ENCODE measurements around the gene CCDC30.

The CCDC30 gene

GRCh38 chr1:42420911-42421585, 42.0 kb upstream of the CCDC30 start:
- H2AFZ ChIP-seq (ENCODE audit: low read length), result no peak overlapping the region
- no peaks in the 10 kb centered on the region for H3F3A ChIP-seq (ENCODE audit: insufficient read depth, low read length)
- no peaks in the 10 kb centered on the region for H3K9me2 ChIP-seq (ENCODE audit: low read depth, low read length)
- H3K36me3 ChIP-seq (ENCODE audit: insufficient read depth, low read length), result no peaks in the 10 kb centered on the region
- TF ChIP-seq EZH2 (IDR thresholded peaks at IDR 0.05; ENCODE audit: borderline replicate concordance, low read length) (no peak), CTCF (IDR thresholded peaks at IDR 0.05; ENCODE audit: low read length) (no peak)
- no peaks in the 10 kb centered on the region for H4K20me1 ChIP-seq (ENCODE audit: insufficient read depth, low read length)
- peaks cover 27% of the 10 kb centered on the region for H3K4me1 ChIP-seq (ENCODE audit: insufficient read depth, low read length, severe bottlenecking)
- peaks cover 12% of the 10 kb centered on the region; the same call in 1 of the 2 replicates for H3K27me3 ChIP-seq (ENCODE audit: insufficient read depth, low read length)
- no peak overlapping the region for H3K9ac ChIP-seq (ENCODE audit: low read length)
- no peaks in the 10 kb centered on the region for H3K79me2 ChIP-seq (ENCODE audit: insufficient read depth, low read length)
- no peak overlapping the region for H3K4me3 ChIP-seq (ENCODE audit: low read depth, low read length, poor library complexity, severe bottlenecking)
- no peak overlapping the region for H3K4me2 ChIP-seq (ENCODE audit: low read length)
- no peaks in the 10 kb centered on the region for H3K9me3 ChIP-seq (ENCODE audit: low read length)
- H3K27ac ChIP-seq (ENCODE audit: low read depth, low read length, poor library complexity, severe bottlenecking), result no peak overlapping the region

DNA sequence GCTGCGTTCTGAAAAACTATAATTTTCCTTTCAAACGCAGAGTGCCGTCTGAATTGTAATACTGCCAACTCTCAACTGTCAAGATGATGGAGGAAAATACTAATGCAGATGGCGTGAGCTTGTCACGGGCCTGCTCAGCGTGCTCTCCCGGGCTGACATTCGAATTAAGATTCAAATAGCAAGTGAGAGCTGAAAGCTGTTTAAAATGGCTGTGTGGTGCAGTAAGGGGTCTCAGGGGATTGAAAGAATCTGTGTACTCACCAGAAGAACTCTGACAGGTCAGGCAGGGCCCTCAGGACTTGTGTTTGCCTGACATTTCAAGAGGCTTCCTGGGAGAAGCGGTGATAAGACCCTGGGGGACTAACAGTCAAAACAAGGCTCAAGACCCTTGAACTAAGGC, 40.3 kb upstream of the CCDC30 start:
- Histone ChIP-seq H3K9me3 (ENCODE audit: low read length) (no peaks in the 10 kb centered on the region), H4K20me1 (ENCODE audit: insufficient read depth, low read length) (no peaks in the 10 kb centered on the region), H3K9me2 (ENCODE audit: low read depth, low read length) (no peaks in the 10 kb centered on the region), H3K79me2 (ENCODE audit: insufficient read depth, low read length) (no peaks in the 10 kb centered on the region), H3K4me1 (ENCODE audit: insufficient read depth, low read length, severe bottlenecking) (peaks cover 27% of the 10 kb centered on the region), H3F3A (ENCODE audit: insufficient read depth, low read length) (no peaks in the 10 kb centered on the region), H3K27ac (ENCODE audit: low read depth, low read length, poor library complexity, severe bottlenecking) (peak overlapping the region; percentile 85), H3K27me3 (ENCODE audit: insufficient read depth, low read length) (peaks cover 12% of the 10 kb centered on the region; the same call in 1 of the 2 replicates), H3K9ac (ENCODE audit: low read length) (no peak overlapping the region; the same call in 1 of the 2 replicates), H3K4me2 (ENCODE audit: low read length) (no peak overlapping the region; the same call in 1 of the 2 replicates), H2AFZ (ENCODE audit: low read length) (no peak overlapping the region), H3K4me3 (ENCODE audit: low read depth, low read length, poor library complexity, severe bottlenecking) (no peak overlapping the region), H3K36me3 (ENCODE audit: insufficient read depth, low read length) (no peaks in the 10 kb centered on the region)
- TF ChIP-seq CTCF (IDR thresholded peaks at IDR 0.05; ENCODE audit: low read length) (no peak), EZH2 (IDR thresholded peaks at IDR 0.05; ENCODE audit: borderline replicate concordance, low read length) (no peak)

DNA sequence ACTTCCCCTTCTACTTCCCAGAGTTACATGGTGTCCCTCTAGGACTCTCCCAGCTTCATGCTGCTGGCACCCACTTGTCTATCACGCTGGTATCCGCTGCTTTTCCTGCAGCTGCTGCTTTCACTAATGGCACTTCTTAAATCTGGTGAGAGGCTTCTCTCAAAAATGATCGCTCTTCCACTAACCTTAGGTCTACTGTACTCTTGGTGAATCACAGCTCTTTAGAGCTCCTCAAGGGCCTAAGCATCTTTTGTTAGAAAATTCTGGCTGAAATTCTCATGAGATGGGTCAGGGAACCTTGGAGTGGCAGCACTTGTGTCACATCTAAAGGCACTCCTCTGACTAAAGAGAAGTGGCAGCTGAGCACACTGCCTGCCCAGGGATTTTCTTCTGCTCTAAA, 39.4 kb upstream of the CCDC30 start:
- no peak overlapping the region for H2AFZ ChIP-seq (ENCODE audit: low read length)
- H3K27me3 ChIP-seq (ENCODE audit: insufficient read depth, low read length), result peaks cover 12% of the 10 kb centered on the region; the same call in 1 of the 2 replicates
- H3K4me3 ChIP-seq (ENCODE audit: low read depth, low read length, poor library complexity, severe bottlenecking), result no peak overlapping the region
- no peaks in the 10 kb centered on the region for H3K36me3 ChIP-seq (ENCODE audit: insufficient read depth, low read length)
- H3K27ac ChIP-seq (ENCODE audit: low read depth, low read length, poor library complexity, severe bottlenecking), result peak overlapping the region; percentile 85
- no peaks in the 10 kb centered on the region for H3K9me2 ChIP-seq (ENCODE audit: low read depth, low read length)
- no peaks in the 10 kb centered on the region for H3K79me2 ChIP-seq (ENCODE audit: insufficient read depth, low read length)
- peaks cover 27% of the 10 kb centered on the region for H3K4me1 ChIP-seq (ENCODE audit: insufficient read depth, low read length, severe bottlenecking)
- no peaks in the 10 kb centered on the region for H4K20me1 ChIP-seq (ENCODE audit: insufficient read depth, low read length)
- H3K4me2 ChIP-seq (ENCODE audit: low read length), result no peak overlapping the region
- H3K9ac ChIP-seq (ENCODE audit: low read length), result no peak overlapping the region
- no peaks in the 10 kb centered on the region for H3K9me3 ChIP-seq (ENCODE audit: low read length)
- TF ChIP-seq EZH2 (IDR thresholded peaks at IDR 0.05; ENCODE audit: borderline replicate concordance, low read length) (no peak), CTCF (IDR thresholded peaks at IDR 0.05; ENCODE audit: low read length) (no peak)
- no peaks in the 10 kb centered on the region for H3F3A ChIP-seq (ENCODE audit: insufficient read depth, low read length)

Data from OCI-LY1 (cell line).